SK-N-SH (cell line): ENCODE results near the gene MYL6B.
"Not testable (repeated sequence)": the region's sequence is repeated elsewhere in the genome, so short reads cannot be mapped to it uniquely, and the experiment has no call there.

Experiments used
- CTCF ChIP-seq: fragments of 200-600 bp; sonication (generic); IDR thresholded peaks from 2 replicates; pipeline ENCODE4 v1.6.1; 2017; ENCODE audit warnings: antibody characterized with exemption, mild to moderate bottlenecking, moderate library complexity
- JUND ChIP-seq: IDR thresholded peaks from 2 replicates; pipeline ENCODE4 v1.4.0; 2012
- MEF2A ChIP-seq: IDR thresholded peaks from 2 replicates; pipeline ENCODE4 v1.4.0; 2012; ENCODE audit warnings: low read depth, borderline replicate concordance
- PBX3 ChIP-seq: IDR thresholded peaks from 2 replicates; pipeline ENCODE4; 2012
- RAD21 ChIP-seq: IDR thresholded peaks from 2 replicates; pipeline ENCODE4 v1.6.1; 2012; ENCODE audit warnings: mild to moderate bottlenecking, low read length
- SMC3 ChIP-seq: IDR thresholded peaks from 2 replicates; pipeline ENCODE4 v1.6.1; 2012; ENCODE audit warnings: low read depth, low read length, improper control_type of control experiment
- TCF12 ChIP-seq: IDR thresholded peaks from 2 replicates; pipeline ENCODE4 v1.4.0; 2012
- TF ChIP-seq, protein P1 (sequence below): IDR thresholded peaks from 2 replicates; pipeline ENCODE4 v1.6.1; 2012; ENCODE audit warnings: mild to moderate bottlenecking, low read depth, low read length, moderate library complexity

- not testable (repeated sequence) for TF ChIP-seq CTCF, PBX3, SMC3, RAD21, TCF12, MEF2A, JUND
- TF ChIP-seq, protein P1, sequence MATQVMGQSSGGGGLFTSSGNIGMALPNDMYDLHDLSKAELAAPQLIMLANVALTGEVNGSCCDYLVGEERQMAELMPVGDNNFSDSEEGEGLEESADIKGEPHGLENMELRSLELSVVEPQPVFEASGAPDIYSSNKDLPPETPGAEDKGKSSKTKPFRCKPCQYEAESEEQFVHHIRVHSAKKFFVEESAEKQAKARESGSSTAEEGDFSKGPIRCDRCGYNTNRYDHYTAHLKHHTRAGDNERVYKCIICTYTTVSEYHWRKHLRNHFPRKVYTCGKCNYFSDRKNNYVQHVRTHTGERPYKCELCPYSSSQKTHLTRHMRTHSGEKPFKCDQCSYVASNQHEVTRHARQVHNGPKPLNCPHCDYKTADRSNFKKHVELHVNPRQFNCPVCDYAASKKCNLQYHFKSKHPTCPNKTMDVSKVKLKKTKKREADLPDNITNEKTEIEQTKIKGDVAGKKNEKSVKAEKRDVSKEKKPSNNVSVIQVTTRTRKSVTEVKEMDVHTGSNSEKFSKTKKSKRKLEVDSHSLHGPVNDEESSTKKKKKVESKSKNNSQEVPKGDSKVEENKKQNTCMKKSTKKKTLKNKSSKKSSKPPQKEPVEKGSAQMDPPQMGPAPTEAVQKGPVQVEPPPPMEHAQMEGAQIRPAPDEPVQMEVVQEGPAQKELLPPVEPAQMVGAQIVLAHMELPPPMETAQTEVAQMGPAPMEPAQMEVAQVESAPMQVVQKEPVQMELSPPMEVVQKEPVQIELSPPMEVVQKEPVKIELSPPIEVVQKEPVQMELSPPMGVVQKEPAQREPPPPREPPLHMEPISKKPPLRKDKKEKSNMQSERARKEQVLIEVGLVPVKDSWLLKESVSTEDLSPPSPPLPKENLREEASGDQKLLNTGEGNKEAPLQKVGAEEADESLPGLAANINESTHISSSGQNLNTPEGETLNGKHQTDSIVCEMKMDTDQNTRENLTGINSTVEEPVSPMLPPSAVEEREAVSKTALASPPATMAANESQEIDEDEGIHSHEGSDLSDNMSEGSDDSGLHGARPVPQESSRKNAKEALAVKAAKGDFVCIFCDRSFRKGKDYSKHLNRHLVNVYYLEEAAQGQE = not testable (repeated sequence)
Observed at GRCh38 chr12:56117082-56117706, 35.2 kb upstream of the MYL6B start.
